GM23248 (cell line): ENCODE results near the gene XRCC4.

Experiments
- EZH2 ChIP-seq: fragments of 200-600 bp; sonication (generic); IDR thresholded peaks from 2 replicates; pipeline ENCODE4 v1.6.1; 2018; ENCODE audit warnings: antibody characterized with exemption, mild to moderate bottlenecking; ENCODE audit not compliant: insufficient read depth, poor library complexity, severe bottlenecking
- EZH2phosphoT487 ChIP-seq: fragments of 200-600 bp; sonication (generic); IDR thresholded peaks from 2 replicates; pipeline ENCODE4 v1.6.1; 2018; ENCODE audit warnings: antibody characterized with exemption, moderate library complexity, mild to moderate bottlenecking, low read depth; ENCODE audit not compliant: insufficient read depth

GRCh38 chr5:83321483-83322055, 244.2 kb downstream of the XRCC4 start:
- TF ChIP-seq EZH2phosphoT487, result no peak
- no peak for TF ChIP-seq EZH2
